Measurements from ENCODE around the gene CSF2RB. TPM values are rescaled to one million over a fixed set of nuclear protein-coding genes. Genes with fewer than 3 reads are reported as not detected.

Gene CSF2RB
- total RNA-seq, 3 donors from 2014 or later = 4.1 to 8.1 (median 5.3) TPM

DNA sequence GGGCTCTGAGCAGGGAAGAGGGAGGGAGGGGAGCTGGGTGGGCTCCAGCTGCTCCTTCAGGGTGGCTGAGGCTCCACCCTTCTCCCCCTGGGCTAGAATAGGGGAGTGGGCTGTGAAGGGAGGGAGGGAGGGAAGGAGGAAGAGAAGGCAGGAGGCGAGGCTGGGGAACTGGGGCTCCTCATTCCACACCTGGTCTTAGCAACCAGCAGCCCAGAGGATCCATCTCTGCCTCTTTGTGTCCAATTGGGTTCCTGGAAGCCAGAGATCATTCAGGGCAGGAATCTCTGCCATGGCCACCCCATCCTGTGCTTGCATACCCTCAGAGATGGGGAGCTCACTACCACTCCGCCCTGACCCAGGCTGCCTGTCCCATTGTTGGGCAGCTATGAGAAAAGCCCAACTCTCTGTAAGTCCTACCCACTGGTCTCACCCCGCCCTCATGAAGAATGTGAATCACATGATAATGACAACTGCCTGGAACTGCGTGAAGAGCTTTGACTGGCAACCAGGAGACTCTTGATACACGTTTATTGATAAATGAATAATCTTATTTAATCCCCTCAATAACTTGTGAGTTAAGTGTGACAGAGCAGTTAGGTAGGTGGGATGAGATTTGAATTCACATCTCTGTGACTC, 44.8 kb upstream of the CSF2RB start:
- H3K9me3 ChIP-seq = no peaks in the 10 kb centered on the region
- intact Hi-C loops (cut with DNase I, micrococcal nuclease) = no loop called here
- no peak overlapping the region for H3K4me3 ChIP-seq
- no peaks in the 10 kb centered on the region for H3K4me1 ChIP-seq (ENCODE audit: low read depth)
- H3K36me3 ChIP-seq (ENCODE audit: low read depth) = no peaks in the 10 kb centered on the region
- ATAC-seq (no peak), DNase-seq (no peak)
- no peak for TF ChIP-seq CTCF (IDR thresholded peaks at IDR 0.05)

DNA sequence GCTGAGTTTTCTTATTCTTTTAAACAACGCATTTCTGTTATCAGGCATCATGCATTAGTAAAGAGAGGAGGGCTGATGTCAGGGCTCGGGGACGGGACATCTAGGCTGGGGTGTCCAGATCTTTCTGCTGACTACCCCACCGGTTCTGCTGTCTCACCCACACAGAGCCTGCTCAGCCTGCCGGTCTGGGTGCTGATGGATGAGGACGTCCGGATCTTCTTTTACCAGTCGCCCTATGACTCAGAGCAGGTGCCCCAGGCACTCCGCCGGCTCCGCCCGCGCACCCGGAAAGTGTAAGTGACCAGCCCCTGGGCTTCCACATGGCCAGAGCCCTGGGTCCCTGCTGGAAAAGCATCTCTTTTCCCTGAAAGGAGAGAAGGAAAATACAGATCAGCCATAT, 43.2 kb upstream of the CSF2RB start:
- H3K4me1 ChIP-seq (ENCODE audit: low read depth) = no peaks in the 10 kb centered on the region
- H3K9me3 ChIP-seq = no peaks in the 10 kb centered on the region
- ATAC-seq (no peak), DNase-seq (no peak)
- intact Hi-C loops (cut with DNase I, micrococcal nuclease) = no loop called here
- H3K4me3 ChIP-seq = no peak overlapping the region
- H3K36me3 ChIP-seq (ENCODE audit: low read depth) = no peaks in the 10 kb centered on the region
- TF ChIP-seq CTCF (IDR thresholded peaks at IDR 0.05) = no peak

GRCh38 chr22:36871669-36872081, 41.8 kb upstream of the CSF2RB start:
- Histone ChIP-seq H3K4me1 (ENCODE audit: low read depth) (no peaks in the 10 kb centered on the region), H3K4me3 (no peak overlapping the region), H3K36me3 (ENCODE audit: low read depth) (no peaks in the 10 kb centered on the region), H3K9me3 (no peaks in the 10 kb centered on the region)
- DNase-seq = no peak
- no peak for TF ChIP-seq CTCF (IDR thresholded peaks at IDR 0.05)
- intact Hi-C loops (cut with DNase I, micrococcal nuclease) = no loop called here
- ATAC-seq = no peak

GRCh38 chr22:36872084-36872483, 41.3 kb upstream of the CSF2RB start:
- no peak for TF ChIP-seq CTCF (IDR thresholded peaks at IDR 0.05)
- Histone ChIP-seq H3K36me3 (ENCODE audit: low read depth) (no peaks in the 10 kb centered on the region), H3K9me3 (no peaks in the 10 kb centered on the region), H3K4me3 (no peak overlapping the region), H3K4me1 (ENCODE audit: low read depth) (no peaks in the 10 kb centered on the region)
- intact Hi-C loops (cut with DNase I, micrococcal nuclease) = no loop called here
- ATAC-seq (no peak), DNase-seq (no peak)

GRCh38 chr22:36872866-36873498, 40.4 kb upstream of the CSF2RB start:
- intact Hi-C loops (cut with DNase I, micrococcal nuclease) = no loop called here
- TF ChIP-seq CTCF (IDR thresholded peaks at IDR 0.05) = no peak
- no peak overlapping the region for H3K4me3 ChIP-seq
- ATAC-seq (no peak), DNase-seq (no peak)
- H3K4me1 ChIP-seq (ENCODE audit: low read depth) = no peaks in the 10 kb centered on the region
- H3K36me3 ChIP-seq (ENCODE audit: low read depth) = no peaks in the 10 kb centered on the region
- no peaks in the 10 kb centered on the region for H3K9me3 ChIP-seq

Measured in mucosa of descending colon (tissue), 3 donors.